ENCODE measurements around the gene F2.

GRCh38 chr11:46681814-46682213 lies 37.2 kb upstream of the F2 start:
- TF ChIP-seq CTCF (IDR thresholded peaks at IDR 0.05 in 8 of 11, conservative IDR thresholded peaks at IDR 0.05 in 3 of 11) = no peak
- no peak for TF ChIP-seq POLR2AphosphoS5 (IDR thresholded peaks at IDR 0.05)
